Uterus (tissue), 2 donors: ENCODE data around the gene PRLH.

Experiments used
- CTCF ChIP-seq, 4 experiments: fragments of 200-600 bp in 2 of 4; fragments of 450-650 bp in 2 of 4; sonication (generic) in 2 of 4; IDR thresholded peaks; one replicate each; pipeline ENCODE4 v1.5.1; 2016 to 2019; ENCODE audit warnings: antibody characterized with exemption in 4 of 4, mild to moderate bottlenecking in 2 of 4, moderate library complexity in 1 of 4
- POLR2A ChIP-seq, 2 donors: fragments of 450-650 bp; IDR thresholded peaks; one replicate each; pipeline ENCODE4 v1.6.1; 2016; ENCODE audit warnings: antibody characterized with exemption in 2 of 2, mild to moderate bottlenecking in 1 of 2, moderate library complexity in 1 of 2

- TF ChIP-seq CTCF (IDR thresholded peaks at IDR 0.05) (no peak), POLR2A (IDR thresholded peaks at IDR 0.05) (no peak)
These were observed 26.7 kb downstream of the PRLH start for GRCh38 chr2:237593036-237593435.
